HEK293 (cell line): ENCODE measurements around the gene AKAP12.

ENCODE experiments used
- BCL11A ChIP-seq: fragments of 450-650 bp; formaldehyde crosslinking; IDR thresholded peaks from 2 replicates; pipeline ENCODE4 v1.5.1; 2016; ENCODE audit warnings: low read depth, missing biosample characterization, missing genetic modification characterization
- BCL6B ChIP-seq: fragments of 450-650 bp; formaldehyde crosslinking; IDR thresholded peaks from 2 replicates; pipeline ENCODE4 v1.5.1; 2017; ENCODE audit warnings: missing biosample characterization, missing genetic modification characterization
- HOXA7 ChIP-seq: sonication (generic); formaldehyde crosslinking; IDR thresholded peaks from 2 replicates; pipeline ENCODE4 v1.8.1; 2022; ENCODE audit warnings: missing genetic modification reagents, borderline replicate concordance
- KLF1 ChIP-seq: fragments of 450-650 bp; formaldehyde crosslinking; IDR thresholded peaks from 2 replicates; pipeline ENCODE4 v1.5.1; 2016; ENCODE audit warnings: missing biosample characterization, missing genetic modification characterization
- KLF8 ChIP-seq: fragments of 450-650 bp; formaldehyde crosslinking; IDR thresholded peaks from 2 replicates; pipeline ENCODE4 v1.5.1; 2016; ENCODE audit warnings: missing biosample characterization, missing genetic modification characterization
- KLF9 ChIP-seq: fragments of 450-650 bp; formaldehyde crosslinking; IDR thresholded peaks from 2 replicates; pipeline ENCODE4 v1.5.1; 2016; ENCODE audit warnings: missing biosample characterization, missing genetic modification characterization, low read depth
- OSR2 ChIP-seq: fragments of 450-650 bp; formaldehyde crosslinking; IDR thresholded peaks from 2 replicates; pipeline ENCODE4 v1.5.1; 2016; ENCODE audit warnings: missing biosample characterization, missing genetic modification characterization
- REST ChIP-seq: fragments of 450-650 bp; formaldehyde crosslinking; IDR thresholded peaks from 2 replicates; pipeline ENCODE4 v1.5.1; 2016; ENCODE audit warnings: missing biosample characterization, missing genetic modification characterization
- SP7 ChIP-seq: fragments of 450-650 bp; formaldehyde crosslinking; IDR thresholded peaks from 2 replicates; pipeline ENCODE4 v1.5.1; 2016; ENCODE audit warnings: missing biosample characterization, missing genetic modification characterization
- TCF7L2 ChIP-seq: IDR thresholded peaks from 2 replicates; pipeline ENCODE4 v1.6.1; 2011; ENCODE audit warnings: low read depth, mild to moderate bottlenecking, inconsistent platforms, low read length, moderate library complexity, borderline replicate concordance
- TSHZ1 ChIP-seq: fragments of 450-650 bp; formaldehyde crosslinking; IDR thresholded peaks from 2 replicates; pipeline ENCODE4 v1.5.1; 2016; ENCODE audit warnings: missing biosample characterization, missing genetic modification characterization, borderline replicate concordance
- ZBTB1 ChIP-seq: fragments of 450-650 bp; formaldehyde crosslinking; IDR thresholded peaks from 2 replicates; pipeline ENCODE4 v1.5.1; 2016; ENCODE audit warnings: missing biosample characterization, missing genetic modification characterization
- ZBTB11 ChIP-seq: fragments of 450-650 bp; formaldehyde crosslinking; conservative IDR thresholded peaks from 2 replicates; pipeline ENCODE4 v1.5.1; 2016; ENCODE audit warnings: low read depth, missing biosample characterization, missing genetic modification characterization
- ZBTB17 ChIP-seq: fragments of 450-650 bp; formaldehyde crosslinking; IDR thresholded peaks from 2 replicates; pipeline ENCODE4 v1.5.1; 2016; ENCODE audit warnings: missing biosample characterization, missing genetic modification characterization
- ZBTB48 ChIP-seq: fragments of 450-650 bp; formaldehyde crosslinking; IDR thresholded peaks from 2 replicates; pipeline ENCODE4 v1.5.1; 2016; ENCODE audit warnings: missing biosample characterization, missing genetic modification characterization
- ZNF10 ChIP-seq: fragments of 450-650 bp; formaldehyde crosslinking; IDR thresholded peaks from 2 replicates; pipeline ENCODE4 v1.5.1; 2017; ENCODE audit warnings: missing biosample characterization, missing genetic modification characterization
- ZNF121 ChIP-seq: fragments of 450-650 bp; formaldehyde crosslinking; IDR thresholded peaks from 2 replicates; pipeline ENCODE4 v1.5.1; 2016; ENCODE audit warnings: missing biosample characterization, missing genetic modification characterization
- ZNF354C ChIP-seq: fragments of 450-650 bp; formaldehyde crosslinking; IDR thresholded peaks from 2 replicates; pipeline ENCODE4 v1.5.1; 2016; ENCODE audit warnings: missing biosample characterization, missing genetic modification characterization, low read depth, borderline replicate concordance
- ZNF416 ChIP-seq: fragments of 450-650 bp; formaldehyde crosslinking; IDR thresholded peaks from 2 replicates; pipeline ENCODE4 v1.5.1; 2016; ENCODE audit warnings: missing biosample characterization, missing genetic modification characterization
- ZNF449 ChIP-seq: fragments of 450-650 bp; formaldehyde crosslinking; IDR thresholded peaks from 2 replicates; pipeline ENCODE4 v1.5.1; 2017; ENCODE audit warnings: missing biosample characterization, mild to moderate bottlenecking, missing genetic modification characterization, moderate library complexity
- ZNF558 ChIP-seq: fragments of 450-650 bp; formaldehyde crosslinking; IDR thresholded peaks from 2 replicates; pipeline ENCODE4 v1.5.1; 2016; ENCODE audit warnings: missing biosample characterization, missing genetic modification characterization
- ZNF610 ChIP-seq: fragments of 450-650 bp; formaldehyde crosslinking; IDR thresholded peaks from 2 replicates; pipeline ENCODE4 v1.5.1; 2016; ENCODE audit warnings: missing biosample characterization, missing genetic modification characterization, borderline replicate concordance
- ZNF654 ChIP-seq: fragments of 450-650 bp; formaldehyde crosslinking; IDR thresholded peaks from 2 replicates; pipeline ENCODE4 v1.5.1; 2016; ENCODE audit warnings: low read depth, missing biosample characterization, missing genetic modification characterization
- TF ChIP-seq, protein P1 (sequence below): fragments of 450-650 bp; formaldehyde crosslinking; IDR thresholded peaks from 2 replicates; pipeline ENCODE4 v1.5.1; 2016; ENCODE audit warnings: missing biosample characterization, missing genetic modification characterization

Gene AKAP12

GRCh38 chr6:151240036-151240685, 394 bp downstream of the AKAP12 start (continued):
- peak; percentile 78 for TF ChIP-seq ZNF449 (tag by site-specific recombination)
- TF ChIP-seq BCL6B (tag by site-specific recombination) = no peak
- TF ChIP-seq SP7 (tag by site-specific recombination) = peak; percentile 41
- no peak for TF ChIP-seq ZNF610 (tag by site-specific recombination)
- TF ChIP-seq ZNF654 (tag by site-specific recombination) = no peak
- peak; percentile 77 for TF ChIP-seq KLF8 (tag by site-specific recombination)
- TF ChIP-seq OSR2 = no peak
- TF ChIP-seq ZNF121 = no peak
- TF ChIP-seq KLF9 (tag by site-specific recombination) = peak; percentile 70
- TF ChIP-seq BCL11A (tag by site-specific recombination) = no peak
- no peak for TF ChIP-seq ZNF416 (tag by site-specific recombination)
- TF ChIP-seq ZBTB48 = no peak
- TF ChIP-seq ZNF10 = no peak
- no peak for TF ChIP-seq ZNF354C
- TF ChIP-seq ZNF558 (tag by site-specific recombination) = no peak
- TF ChIP-seq HOXA7 (CRISPR knock-in tag) = no peak
- TF ChIP-seq TSHZ1 (tag by site-specific recombination) = no peak
- TF ChIP-seq REST (tag by site-specific recombination) = peak; percentile 41; the same call in 1 of the 2 replicates
- no peak for TF ChIP-seq ZBTB11
- peak; percentile 95 for TF ChIP-seq KLF1 (tag by site-specific recombination)
- no peak for TF ChIP-seq ZBTB1 (tag by site-specific recombination)
- TF ChIP-seq TCF7L2 = no peak
- TF ChIP-seq, protein P1, sequence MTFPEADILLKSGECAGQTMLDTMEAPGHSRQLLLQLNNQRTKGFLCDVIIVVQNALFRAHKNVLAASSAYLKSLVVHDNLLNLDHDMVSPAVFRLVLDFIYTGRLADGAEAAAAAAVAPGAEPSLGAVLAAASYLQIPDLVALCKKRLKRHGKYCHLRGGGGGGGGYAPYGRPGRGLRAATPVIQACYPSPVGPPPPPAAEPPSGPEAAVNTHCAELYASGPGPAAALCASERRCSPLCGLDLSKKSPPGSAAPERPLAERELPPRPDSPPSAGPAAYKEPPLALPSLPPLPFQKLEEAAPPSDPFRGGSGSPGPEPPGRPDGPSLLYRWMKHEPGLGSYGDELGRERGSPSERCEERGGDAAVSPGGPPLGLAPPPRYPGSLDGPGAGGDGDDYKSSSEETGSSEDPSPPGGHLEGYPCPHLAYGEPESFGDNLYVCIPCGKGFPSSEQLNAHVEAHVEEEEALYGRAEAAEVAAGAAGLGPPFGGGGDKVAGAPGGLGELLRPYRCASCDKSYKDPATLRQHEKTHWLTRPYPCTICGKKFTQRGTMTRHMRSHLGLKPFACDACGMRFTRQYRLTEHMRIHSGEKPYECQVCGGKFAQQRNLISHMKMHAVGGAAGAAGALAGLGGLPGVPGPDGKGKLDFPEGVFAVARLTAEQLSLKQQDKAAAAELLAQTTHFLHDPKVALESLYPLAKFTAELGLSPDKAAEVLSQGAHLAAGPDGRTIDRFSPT (tag by site-specific recombination) = no peak
- TF ChIP-seq ZBTB17 (tag by site-specific recombination) = peak; percentile 32; the same call in 1 of the 2 replicates
